IPS-NIHi11 (cell line): ENCODE measurements around the gene KRTAP1-1.
"Not testable (repeated sequence)": the region's sequence is repeated elsewhere in the genome, so short reads cannot be mapped to it uniquely, and the experiment has no call there.

Source experiments
- DNase-seq: peaks from one replicate; pipeline ENCODE4 v3.0.0; 2012; ENCODE audit warnings: mixed read lengths, low spot score

Gene KRTAP1-1

GRCh38 chr17:41040783-41041571, at the start of gene KRTAP1-1:
TSS of gene KRTAP1-1 (minus strand) at chr17:41041450. CDS start at chr17:41041397, 53 bp downstream.
- not testable (repeated sequence) for DNase-seq

- not testable (repeated sequence) for DNase-seq
Observed at GRCh38 chr17:41088760-41089352, 47.6 kb upstream of the KRTAP1-1 start.

GRCh38 chr17:41084100-41084856, 43.0 kb upstream of the KRTAP1-1 start, which contains the start of gene KRTAP4-7:
TSS of gene KRTAP4-7 (plus strand) at chr17:41084150. CDS start at chr17:41084207, 57 bp downstream.
- DNase-seq: not testable (repeated sequence)

GRCh38 chr17:41083427-41083826, 42.2 kb upstream of the KRTAP1-1 start:
- DNase-seq: not testable (repeated sequence)

GRCh38 chr17:41082626-41083025, 41.4 kb upstream of the KRTAP1-1 start:
- no peak for DNase-seq

- DNase-seq: no peak
Observed at GRCh38 chr17:41076788-41077187, 35.5 kb upstream of the KRTAP1-1 start.

GRCh38 chr17:41073676-41074075, 32.4 kb upstream of the KRTAP1-1 start:
- no peak for DNase-seq

GRCh38 chr17:41071606-41072360, 30.5 kb upstream of the KRTAP1-1 start:
- DNase-seq: no peak

- no peak for DNase-seq
Observed at GRCh38 chr17:41069031-41069430, 27.8 kb upstream of the KRTAP1-1 start.

- DNase-seq: no peak
Observed at GRCh38 chr17:41067281-41067680, 26.0 kb upstream of the KRTAP1-1 start.

GRCh38 chr17:41065829-41066624, 24.8 kb upstream of the KRTAP1-1 start, which contains the start of gene KRTAP2-4:
TSS of gene KRTAP2-4 (minus strand) at chr17:41065879. CDS start at chr17:41065845, 34 bp downstream.
- DNase-seq: no peak

GRCh38 chr17:41065016-41065689, 23.9 kb upstream of the KRTAP1-1 start:
- not testable (repeated sequence) for DNase-seq

GRCh38 chr17:41064301-41064700, 23.1 kb upstream of the KRTAP1-1 start:
- no peak for DNase-seq

GRCh38 chr17:41063449-41063848, 22.2 kb upstream of the KRTAP1-1 start:
- DNase-seq: no peak

GRCh38 chr17:41061964-41062363, 20.7 kb upstream of the KRTAP1-1 start:
- no peak for DNase-seq

- no peak for DNase-seq
Observed at GRCh38 chr17:41060052-41060604, 18.9 kb upstream of the KRTAP1-1 start, which contains the start of gene KRTAP2-3. TSS of gene KRTAP2-3 (minus strand) at chr17:41060114. CDS start at chr17:41060050, 64 bp downstream.

GRCh38 chr17:41059276-41060051, 18.2 kb upstream of the KRTAP1-1 start:
- not testable (repeated sequence) for DNase-seq

GRCh38 chr17:41058741-41059140, 17.5 kb upstream of the KRTAP1-1 start:
- no peak for DNase-seq

- DNase-seq: no peak
Observed at GRCh38 chr17:41057547-41057946, 16.3 kb upstream of the KRTAP1-1 start.
